HAP-1 (cell line): ENCODE measurements around the gene FER.

ENCODE experiments used
- DNase-seq, 2 experiments: peaks; one replicate each; pipeline ENCODE4 v3.0.0-alpha.2; 2016 to 2020; ENCODE audit warnings: low spot score in 2 of 2
- H3K27me3 ChIP-seq: fragments of 250-450 bp; sonication (Bioruptor Pico); 2 replicates; pipeline ENCODE4 v1.5.1; 2020; ENCODE audit warnings: low read depth, mild to moderate bottlenecking, moderate library complexity
- H3K36me3 ChIP-seq: fragments of 250-450 bp; sonication (Bioruptor Pico); replicated peaks from 2 replicates; pipeline ENCODE4 v1.5.1; 2020; ENCODE audit warnings: mild to moderate bottlenecking
- H3K4me1 ChIP-seq: fragments of 250-450 bp; sonication (Bioruptor Pico); 2 replicates; pipeline ENCODE4 v1.5.1; 2020; ENCODE audit warnings: mild to moderate bottlenecking
- H3K4me3 ChIP-seq: fragments of 250-450 bp; sonication (Bioruptor Pico); 2 replicates; pipeline ENCODE4 v1.5.1; 2020; ENCODE audit warnings: mild to moderate bottlenecking, moderate library complexity
- H3K9me3 ChIP-seq: fragments of 250-450 bp; sonication (Bioruptor Pico); 2 replicates; pipeline ENCODE4 v1.5.1; 2020; ENCODE audit warnings: mild to moderate bottlenecking, moderate library complexity
- in situ Hi-C: fragments of 300-500 bp; cut with MboI; formaldehyde crosslinking; loops from 3 replicates; pipeline ENCODE4 v1.14.3; 2020; ENCODE audit warnings: low sequenced_read_pairs, inconsistent platforms, mixed read lengths

FER gene

DNA sequence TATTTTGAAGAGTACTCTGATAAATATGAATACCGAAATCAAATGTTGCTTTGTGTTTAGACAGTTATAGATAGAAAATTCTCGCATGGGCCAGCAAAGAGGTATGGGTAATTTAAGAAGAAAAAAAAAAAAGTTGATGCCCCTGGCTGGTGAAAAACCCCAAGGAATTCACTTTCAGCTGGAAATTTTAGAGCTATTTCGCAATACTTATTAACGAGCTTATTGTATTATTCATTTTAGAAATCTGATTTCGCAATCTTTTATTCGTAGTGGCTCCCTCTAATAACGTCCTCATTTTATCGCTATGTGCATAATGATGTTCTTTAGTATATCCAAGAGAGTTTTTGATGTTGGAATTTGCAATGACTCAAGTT is 18.5 kb upstream of the FER start:
- Histone ChIP-seq H3K4me3 (no peak overlapping the region), H3K27me3 (no peaks in the 10 kb centered on the region), H3K9me3 (no peaks in the 10 kb centered on the region), H3K36me3 (no peaks in the 10 kb centered on the region), H3K4me1 (peaks cover 21% of the 10 kb centered on the region)
- in situ Hi-C loops = no loop called here
- no peak for DNase-seq

DNA sequence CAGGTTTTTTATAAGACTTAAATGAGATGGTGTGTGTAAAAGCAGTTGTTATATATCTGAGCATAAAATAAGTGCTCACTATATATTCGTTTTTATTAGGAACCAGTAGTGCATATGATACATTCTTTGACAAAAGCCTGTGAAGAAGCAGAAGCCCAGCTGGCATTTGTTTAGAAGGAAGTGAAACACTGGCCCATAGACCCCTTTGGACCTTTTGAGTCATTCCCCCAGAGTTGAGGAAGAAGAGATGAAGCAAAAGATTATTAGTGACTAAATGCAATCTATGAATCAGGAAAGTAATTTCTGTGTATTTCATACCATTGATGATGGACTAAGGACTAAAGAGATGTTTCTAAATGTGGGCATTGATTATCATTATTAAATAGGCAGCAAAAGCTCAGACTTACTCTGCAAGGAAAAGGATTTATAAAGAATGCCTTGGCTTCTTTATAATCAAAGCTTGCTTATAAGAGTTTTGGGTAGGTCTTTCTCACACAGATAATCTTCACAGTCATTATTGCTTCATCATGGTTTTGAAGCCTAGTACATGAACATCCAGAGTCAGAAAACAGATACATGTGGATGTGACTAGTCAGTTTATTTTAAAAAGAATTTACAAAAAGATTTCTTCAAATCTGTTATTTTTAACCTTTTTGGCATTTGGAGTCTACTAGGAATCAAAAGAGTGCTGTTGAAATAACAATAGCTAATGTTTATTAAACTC is 16.9 kb upstream of the FER start:
- DNase-seq = no peak
- in situ Hi-C loops = no loop called here

DNA sequence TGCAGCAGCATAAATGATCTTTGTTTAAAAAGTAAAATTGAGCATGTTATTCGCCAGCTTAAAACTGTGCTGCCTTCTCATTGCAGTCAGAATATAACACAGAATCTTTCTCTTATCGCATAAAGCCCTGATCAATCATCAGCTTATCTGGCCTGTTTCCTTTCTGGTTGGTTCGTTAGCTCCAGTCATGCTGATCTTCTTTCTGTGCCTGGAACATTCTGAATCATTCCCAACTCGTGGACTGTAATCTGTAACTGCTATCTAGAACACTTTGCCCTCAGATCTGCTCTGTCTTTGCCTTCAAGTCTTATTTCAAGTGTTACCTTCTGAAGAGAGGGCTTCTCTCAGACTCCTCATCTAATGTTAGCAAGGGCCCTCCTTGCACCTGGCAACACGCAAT is 11.9 kb upstream of the FER start:
- H3K36me3 ChIP-seq = no peaks in the 10 kb centered on the region
- no peak for DNase-seq
- no peaks in the 10 kb centered on the region for H3K9me3 ChIP-seq
- in situ Hi-C loops = no loop called here
- H3K27me3 ChIP-seq = no peaks in the 10 kb centered on the region
- H3K4me1 ChIP-seq = peaks cover 3% of the 10 kb centered on the region; the same call in 1 of the 2 replicates
- H3K4me3 ChIP-seq = no peak overlapping the region

More for the DNA sequence above, 16.9 kb upstream of the FER start:
- no peaks in the 10 kb centered on the region for H3K9me3 ChIP-seq
- peaks cover 21% of the 10 kb centered on the region for H3K4me1 ChIP-seq
- H3K4me3 ChIP-seq = no peak overlapping the region
- no peaks in the 10 kb centered on the region for H3K27me3 ChIP-seq
- H3K36me3 ChIP-seq = no peaks in the 10 kb centered on the region

DNA sequence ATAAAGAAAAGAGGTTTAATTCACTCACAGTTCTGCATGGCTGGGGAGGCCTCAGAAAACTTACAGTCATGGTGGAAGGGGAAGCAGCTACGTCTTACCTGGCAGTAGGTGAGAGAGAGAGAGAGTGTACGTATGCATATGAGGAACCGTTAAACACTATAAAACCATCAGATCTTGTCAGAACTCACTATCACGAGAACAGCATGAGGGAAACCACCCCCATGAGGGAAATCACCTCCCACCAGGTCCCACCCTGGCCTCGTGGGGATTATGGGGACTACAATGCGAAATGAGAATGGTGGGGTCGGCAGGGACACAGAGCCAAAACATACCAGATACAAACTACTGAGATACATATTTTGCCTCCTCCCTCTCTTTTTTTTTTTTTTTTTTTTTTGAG is 10.8 kb upstream of the FER start:
- Histone ChIP-seq H3K36me3 (no peaks in the 10 kb centered on the region), H3K9me3 (no peaks in the 10 kb centered on the region), H3K27me3 (no peaks in the 10 kb centered on the region), H3K4me3 (no peak overlapping the region), H3K4me1 (peaks cover 8% of the 10 kb centered on the region)
- DNase-seq = no peak
- in situ Hi-C loops = no loop called here

DNA sequence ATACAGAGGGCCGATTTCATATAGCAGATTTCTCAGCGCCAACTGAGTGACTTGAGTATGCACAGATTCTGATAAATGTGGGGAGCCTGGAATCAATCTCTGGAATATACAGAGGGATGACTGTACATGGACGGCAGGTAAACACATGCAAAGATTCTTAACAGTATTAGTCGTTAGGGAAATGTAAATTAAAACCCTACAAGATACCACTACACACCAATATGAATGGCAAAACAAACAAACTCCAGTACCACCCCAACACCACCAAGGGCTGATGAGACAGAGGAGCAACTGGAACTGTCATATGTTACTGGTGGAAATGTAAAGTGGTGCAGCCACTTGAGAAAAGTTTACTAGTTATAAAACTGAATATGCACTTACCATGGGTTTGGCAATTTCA is 8.3 kb upstream of the FER start:
- Histone ChIP-seq H3K4me1 (peaks cover 30% of the 10 kb centered on the region), H3K9me3 (no peaks in the 10 kb centered on the region; the same call in 1 of the 2 replicates), H3K27me3 (no peaks in the 10 kb centered on the region), H3K4me3 (no peak overlapping the region), H3K36me3 (no peaks in the 10 kb centered on the region)
- DNase-seq = no peak
- in situ Hi-C loops = no loop called here

DNA sequence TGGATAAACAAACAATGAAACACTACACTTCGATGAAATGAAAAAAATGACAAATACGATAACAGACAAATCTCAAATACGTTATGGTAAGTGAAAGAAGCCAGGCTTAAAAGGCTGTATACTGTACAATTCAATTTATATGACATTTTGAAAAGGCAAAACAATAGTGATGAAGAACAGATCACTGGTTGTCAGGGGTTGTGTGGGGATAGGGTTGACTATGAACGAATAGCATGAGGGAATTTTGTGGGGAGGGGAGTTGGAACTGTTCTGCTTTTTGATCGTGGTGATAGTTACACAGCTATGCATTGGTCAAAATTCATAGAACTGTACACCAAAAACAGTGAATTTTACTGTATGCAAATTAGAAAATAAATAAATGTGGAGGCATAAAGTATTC is 7.8 kb upstream of the FER start:
- Histone ChIP-seq H3K27me3 (no peaks in the 10 kb centered on the region), H3K36me3 (no peaks in the 10 kb centered on the region), H3K9me3 (no peaks in the 10 kb centered on the region; the same call in 1 of the 2 replicates), H3K4me3 (no peak overlapping the region), H3K4me1 (peaks cover 35% of the 10 kb centered on the region)
- DNase-seq = no peak
- in situ Hi-C loops = no loop called here

DNA sequence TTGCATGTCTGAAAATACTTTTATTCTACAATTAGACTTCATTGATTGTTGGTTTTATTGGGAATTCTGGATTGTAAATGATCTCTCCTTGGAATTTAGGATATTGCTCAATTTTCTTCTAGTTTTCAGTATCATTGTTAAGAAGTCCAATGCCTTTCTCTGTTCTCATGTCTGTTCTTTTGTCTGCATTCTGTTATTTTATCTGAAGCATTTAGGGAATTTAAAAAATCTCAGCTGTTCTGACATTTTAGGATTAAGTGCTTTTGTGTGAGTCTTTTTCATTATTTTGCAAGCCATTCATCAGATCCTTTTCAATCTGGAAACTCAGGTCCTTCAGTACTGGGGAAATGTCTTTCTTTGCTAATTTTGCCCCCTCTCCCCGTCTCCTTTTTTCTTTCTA is 4.4 kb upstream of the FER start:
- no peaks in the 10 kb centered on the region; the same call in 1 of the 2 replicates for H3K9me3 ChIP-seq
- no peaks in the 10 kb centered on the region for H3K27me3 ChIP-seq
- H3K4me3 ChIP-seq = no peak overlapping the region
- peaks cover 56% of the 10 kb centered on the region for H3K4me1 ChIP-seq
- H3K36me3 ChIP-seq = no peaks in the 10 kb centered on the region
- in situ Hi-C loops = no loop called here
- peak in 1 of 2 experiments; percentile 99 for DNase-seq

DNA sequence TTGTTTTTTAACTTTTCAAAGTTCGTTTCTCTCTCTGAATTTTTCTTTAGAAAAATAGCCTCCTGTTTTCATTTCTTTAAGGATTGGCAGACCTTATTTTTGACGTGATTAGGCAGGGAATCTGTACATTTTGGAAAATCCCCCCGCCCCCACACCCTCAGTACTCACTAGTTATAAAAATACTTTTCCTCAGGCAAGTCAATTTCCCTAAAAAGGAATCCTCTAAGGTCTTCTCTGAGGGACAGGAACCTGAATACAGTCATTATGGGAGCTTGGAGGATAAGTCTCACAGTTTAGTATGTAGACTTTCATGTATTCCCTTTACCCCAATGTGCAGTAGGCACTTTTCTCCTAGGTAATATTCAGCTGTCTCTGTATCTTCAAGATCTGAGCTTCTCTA is 3.9 kb upstream of the FER start:
- in situ Hi-C loops = no loop called here
- no peaks in the 10 kb centered on the region; the same call in 1 of the 2 replicates for H3K9me3 ChIP-seq
- H3K4me1 ChIP-seq = peaks cover 56% of the 10 kb centered on the region
- DNase-seq = peak; percentile 56 to 82
- no peaks in the 10 kb centered on the region for H3K27me3 ChIP-seq
- no peaks in the 10 kb centered on the region for H3K36me3 ChIP-seq
- H3K4me3 ChIP-seq = no peak overlapping the region

DNA sequence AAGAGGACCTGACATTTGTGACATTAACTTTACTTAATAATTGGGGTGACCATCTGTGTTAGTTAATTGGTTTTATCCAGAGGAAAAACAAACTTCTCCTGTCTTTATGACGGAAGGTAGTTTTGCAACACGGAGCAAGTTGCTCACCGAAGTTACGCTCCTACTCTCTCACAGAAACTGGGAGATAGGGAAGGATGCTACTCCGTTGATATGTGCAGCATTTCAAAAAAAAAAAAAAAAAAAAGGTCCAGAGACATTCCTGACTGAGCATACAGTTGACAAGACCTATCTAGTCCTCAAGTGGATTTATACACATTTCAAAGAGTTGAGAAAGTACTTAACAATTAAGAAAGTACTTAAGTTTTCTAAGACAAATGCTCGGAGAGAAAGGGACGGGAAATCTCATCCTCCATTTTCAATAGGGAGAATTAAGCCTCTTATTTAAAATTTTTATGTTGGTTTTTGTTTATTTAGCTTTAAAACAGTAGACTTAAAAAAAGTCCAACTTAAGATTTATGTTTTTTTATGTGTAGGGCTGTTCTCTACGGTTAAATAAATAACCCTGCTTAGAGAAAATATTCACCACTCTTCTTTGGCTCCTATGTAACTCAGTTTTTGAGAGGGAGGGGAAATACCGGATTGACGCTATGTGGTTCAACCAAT is 455 bp upstream of the FER start:
- in situ Hi-C loops = no loop called here
- no peaks in the 10 kb centered on the region for H3K27me3 ChIP-seq
- H3K36me3 ChIP-seq = no peaks in the 10 kb centered on the region
- H3K9me3 ChIP-seq = no peaks in the 10 kb centered on the region; the same call in 1 of the 2 replicates
- peak overlapping the region; percentile 89 for H3K4me3 ChIP-seq
- no peak for DNase-seq
- H3K4me1 ChIP-seq = peaks cover 65% of the 10 kb centered on the region

DNA sequence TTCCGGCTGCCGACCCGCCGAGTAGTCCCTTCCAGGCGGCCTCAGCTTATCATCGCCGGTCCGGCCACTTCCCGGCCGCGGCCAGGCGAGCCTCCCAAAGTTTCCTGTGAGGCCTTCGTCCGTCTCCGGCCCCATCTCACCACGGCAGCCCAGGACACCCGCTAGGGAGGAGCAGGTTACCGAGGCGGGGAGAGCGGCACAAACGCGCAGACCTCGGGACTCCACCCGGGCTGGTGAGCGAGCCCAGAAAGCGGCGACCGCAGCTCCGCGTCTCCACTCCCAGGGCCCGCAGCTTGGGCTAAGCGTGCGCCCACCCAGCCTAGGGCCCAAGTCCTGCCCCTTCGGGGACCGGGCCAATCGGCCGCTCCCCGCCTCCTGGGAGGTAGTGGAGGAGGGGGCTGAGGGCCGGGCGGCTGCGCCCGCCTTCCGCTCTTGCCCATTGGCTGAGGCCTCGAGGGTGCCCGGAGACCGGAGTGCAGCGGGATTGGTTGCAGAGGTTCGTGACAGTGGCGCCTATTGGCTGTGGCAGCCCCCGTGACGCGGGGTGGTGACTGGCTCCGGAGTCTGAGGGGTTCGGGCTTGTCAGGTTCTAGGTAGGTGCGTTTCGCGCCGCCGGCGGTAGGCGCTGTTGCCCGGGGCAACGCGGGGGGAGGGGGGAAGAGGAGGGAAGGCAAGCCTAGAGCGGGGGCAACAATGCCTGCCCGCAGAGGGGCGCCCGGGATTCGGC is 867 bp downstream of the FER start:
- H3K4me3 ChIP-seq = peak overlapping the region; percentile 89
- H3K4me1 ChIP-seq = peaks cover 62% of the 10 kb centered on the region
- no peaks in the 10 kb centered on the region for H3K9me3 ChIP-seq
- no peaks in the 10 kb centered on the region for H3K36me3 ChIP-seq
- peak; percentile 99 to 100 for DNase-seq
- in situ Hi-C loops = no loop called here
- no peaks in the 10 kb centered on the region for H3K27me3 ChIP-seq

DNA sequence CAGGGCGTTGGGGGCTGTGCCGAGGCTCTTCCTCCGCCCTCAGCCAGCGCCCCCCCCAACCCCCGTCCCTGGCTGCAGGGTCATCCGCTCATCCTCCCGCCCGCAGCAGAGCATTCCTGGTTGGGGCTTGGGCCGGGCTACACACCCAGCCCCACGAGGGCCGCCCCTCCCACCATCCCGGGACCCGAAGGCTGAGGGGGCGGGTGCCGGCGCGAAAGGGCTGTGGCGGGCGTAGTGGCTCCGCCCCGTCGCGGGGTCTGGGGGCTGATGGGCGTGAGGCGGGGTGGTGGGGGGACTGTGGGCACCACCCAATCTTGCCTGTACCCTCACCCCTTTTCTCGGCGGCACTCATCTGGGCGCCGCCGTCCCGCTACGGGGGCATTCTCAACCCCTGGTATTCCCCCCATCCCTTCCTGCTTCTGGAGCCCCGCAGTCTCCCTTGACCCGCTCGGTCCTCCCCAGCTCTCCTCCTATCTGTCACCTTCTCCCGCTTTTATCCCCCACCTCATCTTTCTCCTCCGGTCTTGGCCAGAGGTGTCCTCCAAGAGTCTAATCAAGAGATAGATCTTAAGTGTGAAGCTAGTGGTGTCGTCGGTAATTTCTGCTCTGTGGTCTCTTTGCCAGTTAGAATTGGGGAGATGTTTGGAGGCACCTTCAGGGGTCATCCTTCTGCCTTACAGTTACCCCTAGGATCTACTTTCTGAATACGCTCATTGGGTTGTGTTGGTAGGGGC is 1.6 kb downstream of the FER start:
- peak in 1 of 2 experiments; percentile 59 for DNase-seq

DNA sequence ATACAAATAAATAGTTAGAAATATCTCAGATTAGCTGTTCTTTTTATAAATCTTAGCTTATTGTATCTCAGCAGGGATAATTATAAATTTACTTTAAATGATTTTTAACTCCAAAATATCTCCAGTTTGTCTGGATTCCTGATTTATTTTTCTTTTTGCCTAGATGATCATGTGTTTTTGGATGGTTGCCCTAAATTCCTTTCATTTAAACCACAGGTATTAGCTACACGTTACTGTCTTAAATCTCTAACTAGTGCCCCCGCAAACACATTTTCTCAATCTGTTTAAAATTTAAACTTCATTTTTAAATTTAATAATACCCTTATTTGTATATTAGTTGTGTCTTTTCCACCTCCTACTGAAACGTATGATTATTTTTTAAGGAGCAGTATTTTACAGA is 5.6 kb downstream of the FER start:
- in situ Hi-C loops = no loop called here
- peaks cover 30% of the 10 kb centered on the region for H3K4me1 ChIP-seq
- no peak for DNase-seq

More for the DNA sequence above, 1.6 kb downstream of the FER start:
- H3K4me3 ChIP-seq = peak overlapping the region; percentile 89
- H3K9me3 ChIP-seq = no peaks in the 10 kb centered on the region
- H3K36me3 ChIP-seq = no peaks in the 10 kb centered on the region
- in situ Hi-C loops = no loop called here
- H3K4me1 ChIP-seq = peaks cover 57% of the 10 kb centered on the region
- H3K27me3 ChIP-seq = no peaks in the 10 kb centered on the region

DNA sequence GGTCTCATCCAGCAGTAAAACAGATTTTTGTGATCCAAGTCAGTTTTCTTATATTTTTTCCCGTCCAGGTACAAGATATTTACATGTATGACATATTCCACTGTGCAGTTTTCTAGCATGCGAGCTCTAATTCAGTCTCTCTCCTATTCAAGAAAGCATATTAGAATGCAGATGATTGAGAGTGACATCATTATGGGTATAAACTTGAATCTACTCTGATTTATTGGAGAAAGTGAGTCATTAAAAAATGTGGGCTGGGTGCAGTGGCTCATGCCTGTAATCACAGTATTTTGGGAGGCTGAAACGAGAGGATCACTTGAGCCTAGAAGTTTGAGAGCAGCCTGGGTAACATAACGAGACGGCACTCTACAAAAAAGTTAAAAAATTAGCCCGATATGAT is 6.2 kb downstream of the FER start:
- DNase-seq = no peak
- Histone ChIP-seq H3K9me3 (no peaks in the 10 kb centered on the region), H3K36me3 (no peaks in the 10 kb centered on the region), H3K4me3 (no peak overlapping the region), H3K4me1 (peaks cover 30% of the 10 kb centered on the region), H3K27me3 (no peaks in the 10 kb centered on the region)
- in situ Hi-C loops = no loop called here

More for the DNA sequence above, 5.6 kb downstream of the FER start:
- no peak overlapping the region for H3K4me3 ChIP-seq
- no peaks in the 10 kb centered on the region for H3K36me3 ChIP-seq
- no peaks in the 10 kb centered on the region for H3K27me3 ChIP-seq
- no peaks in the 10 kb centered on the region for H3K9me3 ChIP-seq
